Thoracic aorta (tissue), 2 donors: ENCODE measurements around the gene OTOP3. TPM values are rescaled to one million over a fixed set of nuclear protein-coding genes. Genes with fewer than 3 reads are reported as not detected.

ENCODE experiments used
- ATAC-seq: fragments of 150-250 bp; one replicate; pipeline ENCODE4 v1.8.0; 2017; ENCODE audit warnings: low read depth; ENCODE audit not compliant: insufficient number of reproducible peaks, low FRiP score
- DNase-seq: peaks from one replicate; pipeline ENCODE4 v3.0.0-alpha.2; 2020; ENCODE audit warnings: low spot score
- H3K27ac ChIP-seq, 2 donors: fragments of 200-600 bp; sonication (generic); 1 replicate in 1 of 2; 2 replicates in 1 of 2; pipeline ENCODE4 v1.5.1; 2016; ENCODE audit warnings: mild to moderate bottlenecking in 2 of 2, moderate library complexity in 2 of 2
- H3K27me3 ChIP-seq: fragments of 200-600 bp; sonication (generic); replicated peaks from 2 replicates; pipeline ENCODE4 v1.6.0; 2016; ENCODE audit warnings: mild to moderate bottlenecking; ENCODE audit not compliant: insufficient read depth
- H3K36me3 ChIP-seq: fragments of 200-600 bp; sonication (generic); one replicate; pipeline ENCODE4 v1.5.1; 2016
- H3K4me1 ChIP-seq, 2 donors: fragments of 200-600 bp; sonication (generic); 1 replicate in 1 of 2; 2 replicates in 1 of 2; pipeline versions ENCODE4 v1.5.1 to v1.6.0; 2016; ENCODE audit warnings: low read depth in 2 of 2, mild to moderate bottlenecking in 1 of 2; ENCODE audit not compliant: control insufficient read depth in 1 of 2
- H3K4me3 ChIP-seq: fragments of 200-600 bp; sonication (generic); 2 replicates; pipeline ENCODE4 v1.5.1; 2016; ENCODE audit warnings: mild to moderate bottlenecking
- H3K9me3 ChIP-seq: fragments of 200-600 bp; sonication (generic); 2 replicates; pipeline ENCODE4 v1.5.1; 2016
- CTCF ChIP-seq: fragments of 200-600 bp; sonication (generic); IDR thresholded peaks from one replicate; pipeline ENCODE4 v1.5.1; 2019; ENCODE audit warnings: antibody characterized with exemption
- total RNA-seq, 2 donors: library from RNA; depleted of rRNA; stranded (reverse); fragments of >200 nt; gene quantifications; one replicate each; pipeline versions ENCODE4 v1.1.0 to v1.2.3, GENCODE V29; 2016

The OTOP3 gene
- total RNA-seq, 2 donors from 2014 or later: not detected

GRCh38 chr17:74971069-74971841 is 35.6 kb downstream of the OTOP3 start:
- H3K9me3 ChIP-seq: no peaks in the 10 kb centered on the region
- peaks cover 0 to 10% of the 10 kb centered on the region in 2 donors for H3K4me1 ChIP-seq
- H3K27me3 ChIP-seq: no peaks in the 10 kb centered on the region
- DNase-seq: no peak
- TF ChIP-seq CTCF: no peak
- H3K27ac ChIP-seq: no peak overlapping the region
- no peaks in the 10 kb centered on the region for H3K36me3 ChIP-seq
- H3K4me3 ChIP-seq: peak overlapping the region; percentile 78
- no peak for ATAC-seq

GRCh38 chr17:74971842-74972106 is 36.1 kb downstream of the OTOP3 start:
- no peak for DNase-seq
- Histone ChIP-seq H3K27ac (no peak overlapping the region), H3K4me1 (peaks cover 0 to 10% of the 10 kb centered on the region in 2 donors), H3K27me3 (no peaks in the 10 kb centered on the region), H3K9me3 (no peaks in the 10 kb centered on the region), H3K36me3 (no peaks in the 10 kb centered on the region), H3K4me3 (peak overlapping the region; percentile 78)
- no peak for TF ChIP-seq CTCF
- ATAC-seq: no peak

GRCh38 chr17:74972107-74972972 is 36.6 kb downstream of the OTOP3 start, which contains the start of gene HID1:
Gene HID1 (minus strand): TSS chr17:74972759. CDS start chr17:74972656, 103 bp downstream.
- no peaks in the 10 kb centered on the region for H3K27me3 ChIP-seq
- H3K36me3 ChIP-seq: no peaks in the 10 kb centered on the region
- H3K4me3 ChIP-seq: peak within 1 kb of the TSS; percentile 78
- DNase-seq (no peak), ATAC-seq (no peak)
- TF ChIP-seq CTCF: no peak
- peaks cover 0 to 10% of the 10 kb centered on the region in 2 donors for H3K4me1 ChIP-seq
- H3K9me3 ChIP-seq: no peaks in the 10 kb centered on the region
- H3K27ac ChIP-seq: no peak within 1 kb of the TSS

- H3K27me3 ChIP-seq: no peaks in the 10 kb centered on the region
- H3K36me3 ChIP-seq: no peaks in the 10 kb centered on the region
- no peak for TF ChIP-seq CTCF
- peak overlapping the region; percentile 78 for H3K4me3 ChIP-seq
- H3K4me1 ChIP-seq: peaks cover 0 to 10% of the 10 kb centered on the region in 2 donors
- H3K27ac ChIP-seq: no peak overlapping the region
- H3K9me3 ChIP-seq: no peaks in the 10 kb centered on the region
- DNase-seq (no peak), ATAC-seq (no peak)
These were observed 37.3 kb downstream of the OTOP3 start for GRCh38 chr17:74972973-74973328.

DNA sequence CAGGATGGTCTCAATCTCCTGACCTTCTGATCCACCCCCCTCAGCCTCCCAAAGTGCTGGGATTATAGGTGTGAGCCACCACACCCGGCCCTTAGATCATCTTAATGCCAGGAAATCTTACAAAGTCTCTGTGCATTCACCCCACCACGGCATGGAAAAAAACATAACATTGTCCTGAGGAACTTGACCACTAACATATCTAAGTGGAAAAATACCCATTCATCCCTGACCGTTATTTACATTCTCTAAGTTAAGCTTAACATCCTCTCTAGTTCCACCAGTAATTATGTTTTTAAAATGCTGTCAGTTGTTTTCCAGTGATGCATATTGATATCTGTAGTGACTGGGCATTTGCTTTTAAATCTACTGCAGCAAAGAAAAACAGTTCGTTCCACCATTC is 40.2 kb downstream of the OTOP3 start:
- Histone ChIP-seq H3K27me3 (no peaks in the 10 kb centered on the region), H3K4me3 (no peak overlapping the region), H3K36me3 (no peaks in the 10 kb centered on the region), H3K4me1 (peaks cover 0 to 10% of the 10 kb centered on the region in 2 donors), H3K27ac (no peak overlapping the region), H3K9me3 (no peaks in the 10 kb centered on the region)
- DNase-seq (no peak), ATAC-seq (no peak)
- TF ChIP-seq CTCF: no peak
